Measurements from ENCODE around the gene CS.

DNA sequence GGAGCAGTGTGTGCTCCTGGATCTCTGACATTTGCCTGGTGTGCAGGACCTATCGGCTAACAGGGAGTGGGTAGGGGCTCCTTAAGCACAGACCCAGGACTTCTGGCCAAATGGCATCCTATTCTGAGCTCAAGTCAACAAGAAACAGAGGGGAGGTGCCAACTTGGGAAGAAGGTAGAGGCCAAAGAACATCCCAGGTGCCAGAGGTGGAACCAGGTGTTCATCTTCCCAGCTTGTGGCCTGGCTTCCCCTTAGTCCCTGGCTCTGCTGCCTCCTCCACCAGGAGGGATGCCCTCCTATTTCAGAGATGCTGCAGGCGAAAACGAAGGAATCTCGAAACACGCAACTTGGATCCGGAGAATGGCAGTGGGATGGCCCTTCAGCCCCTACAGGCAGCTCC is 64.0 kb downstream of the CS start:
- TF ChIP-seq CTCF (IDR thresholded peaks at IDR 0.05; ENCODE audit: low read depth, low read length, poor library complexity, severe bottlenecking): no peak
- TF ChIP-seq EZH2phosphoT487 (IDR thresholded peaks at IDR 0.05; ENCODE audit: borderline replicate concordance, low read length): no peak
